SK-N-SH (cell line): Measurements from ENCODE around the gene PTPRF. TPM values are rescaled to one million over a fixed set of nuclear protein-coding genes. Genes with fewer than 3 reads are reported as not detected.

Source experiments
- CTCF ChIA-PET: fragments of 300-600, 350-600 bp; formaldehyde crosslinking; extraction: SDS; loops from one replicate; lab custom pipeline; 2021; lab: Yijun Ruan, JAX
- POLR2A ChIA-PET: fragments of 350-600 bp; sonication (Branson Sonifier 250); formaldehyde crosslinking; extraction: SDS; loops from one replicate; lab custom pipeline; 2020; ENCODE audit warnings: antibody characterized with exemption, inconsistent platforms; lab: Yijun Ruan, JAX
- DNase-seq: peaks from one replicate; pipeline ENCODE4 v3.0.0; 2012
- H2AFZ ChIP-seq: fragments of 200-600 bp; sonication (generic); 2 replicates; pipeline ENCODE4 v1.8.1; 2016; ENCODE audit warnings: antibody characterized with exemption, mild to moderate bottlenecking, low read depth
- H3F3A ChIP-seq: fragments of 200-600 bp; sonication (generic); replicated peaks from 2 replicates; pipeline ENCODE3; 2016; ENCODE audit warnings: antibody characterized with exemption, mild to moderate bottlenecking; ENCODE audit not compliant: insufficient read depth
- H3K27ac ChIP-seq, 2 experiments: fragments of 200-500 bp in 1 of 2; fragments of 200-600 bp in 1 of 2; sonication (Bioruptor generic) in 1 of 2; sonication (generic), shearing (Covaris generic) in 1 of 2; 2 replicates each; pipeline versions ENCODE4 v1.5.1 to v1.6.1; 2014 to 2016; ENCODE audit warnings: low read depth in 2 of 2, inconsistent platforms in 1 of 2, low read length in 1 of 2, mild to moderate bottlenecking in 1 of 2, mixed read lengths in 1 of 2
- H3K27me3 ChIP-seq: fragments of 200-600 bp; sonication (generic), shearing (Covaris generic); 2 replicates; pipeline ENCODE4 v1.6.1; 2016; ENCODE audit warnings: mixed run types; ENCODE audit not compliant: insufficient read depth
- H3K36me3 ChIP-seq, 2 experiments: fragments of 200-500 bp in 1 of 2; fragments of 200-600 bp in 1 of 2; sonication (Bioruptor generic) in 1 of 2; sonication (generic) in 1 of 2; replicated peaks in 1 of 2; 2 replicates each; pipeline versions ENCODE3 to v1.5.1; 2014 to 2016; ENCODE audit warnings: low read length in 1 of 2, mild to moderate bottlenecking in 1 of 2; ENCODE audit not compliant: insufficient read depth in 2 of 2, control insufficient read depth in 1 of 2
- H3K4me1 ChIP-seq, 2 experiments: fragments of 200-500 bp in 1 of 2; fragments of 200-600 bp in 1 of 2; sonication (Bioruptor generic) in 1 of 2; sonication (generic), shearing (Covaris generic) in 1 of 2; 2 replicates each; pipeline versions ENCODE4 v1.5.1 to v1.6.1; 2014 to 2016; ENCODE audit warnings: low read depth in 1 of 2, low read length in 1 of 2, mixed run types in 1 of 2; ENCODE audit not compliant: insufficient read depth in 2 of 2, control insufficient read depth in 1 of 2
- H3K4me2 ChIP-seq: fragments of 200-600 bp; sonication (generic), shearing (Covaris generic); 2 replicates; pipeline ENCODE4 v1.6.1; 2017; ENCODE audit warnings: mixed run types
- H3K4me3 ChIP-seq, 2 experiments: fragments of 200-500 bp in 1 of 2; fragments of 200-600 bp in 1 of 2; sonication (Bioruptor generic) in 1 of 2; sonication (generic), shearing (Covaris generic) in 1 of 2; 2 replicates each; pipeline versions ENCODE4 v1.5.1 to v1.8.1; 2014 to 2016; ENCODE audit warnings: low read depth in 2 of 2, inconsistent platforms in 1 of 2, low read length in 1 of 2, mild to moderate bottlenecking in 1 of 2, mixed read lengths in 1 of 2, moderate library complexity in 1 of 2
- H3K79me2 ChIP-seq: fragments of 200-600 bp; sonication (generic); 2 replicates; pipeline ENCODE4 v1.8.1; 2017; ENCODE audit warnings: mild to moderate bottlenecking; ENCODE audit not compliant: insufficient read depth
- H3K9ac ChIP-seq: fragments of 200-600 bp; sonication (generic); 2 replicates; pipeline ENCODE4 v1.6.1; 2017; ENCODE audit warnings: mixed run types
- H3K9me2 ChIP-seq: fragments of 200-600 bp; sonication (generic); 2 replicates; pipeline ENCODE4 v1.6.1; 2017; ENCODE audit warnings: mixed run types
- H3K9me3 ChIP-seq: fragments of 200-600 bp; sonication (generic); 2 replicates; pipeline ENCODE4 v1.6.1; 2017; ENCODE audit warnings: mixed run types, mild to moderate bottlenecking, moderate library complexity
- H4K20me1 ChIP-seq: fragments of 200-600 bp; sonication (generic); 2 replicates; pipeline ENCODE4 v1.6.1; 2017; ENCODE audit warnings: mild to moderate bottlenecking, mixed run types; ENCODE audit not compliant: insufficient read depth
- CHD2 ChIP-seq: fragments of 150-350 bp; IDR thresholded peaks from 2 replicates; pipeline ENCODE4 v1.6.1; 2018; ENCODE audit warnings: low read length; ENCODE audit not compliant: partially characterized antibody
- ELF1 ChIP-seq: IDR thresholded peaks from 2 replicates; pipeline ENCODE4 v1.4.0; 2012
- EZH2phosphoT487 ChIP-seq: fragments of 200-600 bp; sonication (generic); IDR thresholded peaks from 2 replicates; pipeline ENCODE4 v1.6.1; 2017; ENCODE audit warnings: low read depth, mixed run types, mild to moderate bottlenecking, antibody characterized with exemption, moderate library complexity, borderline replicate concordance
- FOSL2 ChIP-seq: IDR thresholded peaks from 2 replicates; pipeline ENCODE4 v1.4.0; 2012; ENCODE audit warnings: low read depth, mild to moderate bottlenecking, moderate library complexity, borderline replicate concordance
- GABPA ChIP-seq: IDR thresholded peaks from 2 replicates; pipeline ENCODE4 v1.4.0; 2012; ENCODE audit warnings: low read depth, mild to moderate bottlenecking
- GATA2 ChIP-seq: sonication (generic); formaldehyde crosslinking; IDR thresholded peaks from 2 replicates; pipeline ENCODE4 v1.5.0; 2020; ENCODE audit warnings: mild to moderate bottlenecking, missing genetic modification reagents
- IRF3 ChIP-seq: fragments of 150-350 bp; IDR thresholded peaks from 2 replicates; pipeline ENCODE4 v1.6.1; 2016; ENCODE audit warnings: mild to moderate bottlenecking, low read depth, low read length
- MEF2A ChIP-seq: IDR thresholded peaks from 2 replicates; pipeline ENCODE4 v1.4.0; 2012; ENCODE audit warnings: low read depth, borderline replicate concordance
- NRF1 ChIP-seq: IDR thresholded peaks from 2 replicates; pipeline ENCODE4 v1.6.1; 2012; ENCODE audit warnings: low read depth, mild to moderate bottlenecking, low read length
- PBX3 ChIP-seq: IDR thresholded peaks from 2 replicates; pipeline ENCODE4; 2012
- POLR2AphosphoS5 ChIP-seq: IDR thresholded peaks from 2 replicates; pipeline ENCODE4 v1.6.1; 2012; ENCODE audit warnings: low read depth, low read length
- RAD21 ChIP-seq: IDR thresholded peaks from 2 replicates; pipeline ENCODE4 v1.6.1; 2012; ENCODE audit warnings: mild to moderate bottlenecking, low read length
- REST ChIP-seq: IDR thresholded peaks from 2 replicates; pipeline ENCODE4 v1.6.1; 2012; ENCODE audit warnings: mild to moderate bottlenecking, low read depth, low read length, moderate library complexity
- RXRA ChIP-seq: IDR thresholded peaks from 2 replicates; pipeline ENCODE4 v1.4.0; 2012; ENCODE audit warnings: low read depth, mild to moderate bottlenecking, borderline replicate concordance
- SIN3A ChIP-seq: IDR thresholded peaks from 2 replicates; pipeline ENCODE4 v1.6.1; 2012; ENCODE audit warnings: low read depth, mild to moderate bottlenecking, low read length, moderate library complexity, borderline replicate concordance
- SMC3 ChIP-seq: IDR thresholded peaks from 2 replicates; pipeline ENCODE4 v1.6.1; 2012; ENCODE audit warnings: low read depth, low read length, improper control_type of control experiment
- TAF1 ChIP-seq: IDR thresholded peaks from 2 replicates; pipeline ENCODE4 v1.6.1; 2012; ENCODE audit warnings: low read depth, mild to moderate bottlenecking, low read length, moderate library complexity, borderline replicate concordance
- TCF12 ChIP-seq: IDR thresholded peaks from 2 replicates; pipeline ENCODE4 v1.4.0; 2012
- TEAD4 ChIP-seq: IDR thresholded peaks from 2 replicates; pipeline ENCODE4 v1.4.0; 2012; ENCODE audit warnings: mild to moderate bottlenecking, borderline replicate concordance; ENCODE audit not compliant: insufficient read depth
- WGBS: methylation state at CpG from one replicate; pipeline ENCODE4 v1.1.6; 2017; ENCODE audit warnings: low lambda C conversion rate; 5-methylcytosine and 5-hydroxymethylcytosine counted together
- polyA plus RNA-seq, 3 experiments: library from polyadenylated mRNA; depleted of rRNA; stranded (reverse); fragments of >200 nt; gene quantifications; 2 replicates each; pipeline ENCODE4 v1.2.3, GENCODE V29; 2012

PTPRF gene
- polyA plus RNA-seq, 1 of the 3 experiments (the other 2 are of a cell fraction) = 72.7 TPM

GRCh38 chr1:43560286-43560685 lies 29.6 kb downstream of the PTPRF start:
- WGBS = 100% methylated on average over 1 of the region's 6 CpGs
- Histone ChIP-seq H3K4me2 (no peak overlapping the region), H3K79me2 (peaks cover 31% of the 10 kb centered on the region; the same call in 1 of the 2 replicates), H3K4me3 (no peak overlapping the region), H3K9me3 (no peaks in the 10 kb centered on the region), H3K9ac (no peak overlapping the region), H3K36me3 (peaks cover 3 to 4% of the 10 kb centered on the region in 2 experiments), H3K27ac (no peak overlapping the region), H2AFZ (no peak overlapping the region), H4K20me1 (no peaks in the 10 kb centered on the region), H3K4me1 (peaks cover 12 to 46% of the 10 kb centered on the region in 2 experiments; a peak in 3 of 4 replicates), H3K27me3 (no peaks in the 10 kb centered on the region), H3K9me2 (no peaks in the 10 kb centered on the region), H3F3A (no peaks in the 10 kb centered on the region)
- no peak for DNase-seq
- CTCF ChIA-PET = interaction anchor here (0.7 to 1.7 kb wide), 4 partner anchors 28 to 353 kb away, joined by 3 to 4 read pairs (median 4); no protein-coding TSS in a partner anchor
- POLR2A ChIA-PET = no interaction called here
- no peak for TF ChIP-seq TEAD4
- TF ChIP-seq EZH2phosphoT487 = no peak
- TF ChIP-seq GATA2 (CRISPR knock-in tag) = no peak
- no peak for TF ChIP-seq ELF1
- no peak for TF ChIP-seq CHD2
- no peak for TF ChIP-seq MEF2A
- TF ChIP-seq TCF12 = no peak
- no peak for TF ChIP-seq POLR2AphosphoS5
- TF ChIP-seq PBX3 = no peak
- no peak for TF ChIP-seq REST
- no peak for TF ChIP-seq GABPA
- no peak for TF ChIP-seq SMC3
- no peak for TF ChIP-seq SIN3A
- no peak for TF ChIP-seq TAF1
- no peak for TF ChIP-seq NRF1
- TF ChIP-seq RAD21 = no peak
- no peak for TF ChIP-seq FOSL2
- TF ChIP-seq IRF3 = no peak
- TF ChIP-seq RXRA = no peak
